HG03196 (cell line): ENCODE data around the gene HIVEP3.
A peak's percentile ranks its signal among the peaks of the same experiment; 100 is the strongest.

Experiments used
- ATAC-seq: cut with Tn5 transposase; IDR thresholded peaks from one replicate; pipeline ENCODE4 v1.9.1; 2021; ENCODE audit not compliant: unreplicated experiment

HIVEP3 gene

DNA sequence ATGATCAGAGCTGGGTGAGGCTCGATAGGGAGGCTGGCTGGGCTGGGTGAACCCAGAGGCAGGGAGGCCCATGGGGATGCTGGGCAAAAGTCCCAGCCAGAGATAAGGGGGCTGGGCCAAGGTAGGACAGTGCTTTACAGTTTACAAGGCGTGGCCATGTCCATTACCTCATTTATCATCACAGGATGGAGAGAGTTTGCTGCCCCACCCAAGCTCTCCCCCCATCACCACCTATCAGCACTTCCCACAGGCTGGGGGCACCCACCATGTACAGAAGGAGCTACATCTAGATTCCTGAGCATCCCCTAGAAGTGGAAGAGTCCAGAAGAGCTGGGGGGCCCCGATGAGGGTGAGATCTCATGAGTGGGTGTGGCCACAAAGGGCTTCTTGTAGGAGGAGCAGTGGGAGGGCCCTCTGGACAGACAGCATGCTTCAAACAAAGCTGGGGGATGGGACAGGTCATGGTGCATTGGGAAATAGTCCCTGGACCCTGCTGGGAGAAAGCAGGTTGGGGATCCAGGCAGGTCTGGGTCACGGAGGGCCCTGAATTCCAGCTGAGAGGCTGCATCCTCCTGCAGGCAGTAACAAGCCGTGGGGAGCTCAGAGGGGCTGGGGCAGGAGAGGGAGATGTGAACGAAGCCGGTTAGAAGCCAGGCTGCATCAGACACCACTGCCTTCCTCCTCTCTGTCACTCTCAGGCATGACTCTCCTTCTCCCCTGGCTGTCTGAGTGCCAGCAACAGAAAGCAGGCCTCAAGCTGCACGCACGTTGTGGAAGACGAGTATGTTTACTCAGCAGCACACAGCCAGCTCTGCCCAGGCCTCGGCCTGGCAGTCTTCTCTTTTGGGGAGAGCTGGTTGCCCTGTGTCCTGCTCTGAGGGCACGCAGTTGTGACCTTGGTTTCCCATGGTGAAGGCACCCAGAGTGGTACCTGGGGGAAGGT lies 202.3 kb downstream of the HIVEP3 start:
- no peak for ATAC-seq

DNA sequence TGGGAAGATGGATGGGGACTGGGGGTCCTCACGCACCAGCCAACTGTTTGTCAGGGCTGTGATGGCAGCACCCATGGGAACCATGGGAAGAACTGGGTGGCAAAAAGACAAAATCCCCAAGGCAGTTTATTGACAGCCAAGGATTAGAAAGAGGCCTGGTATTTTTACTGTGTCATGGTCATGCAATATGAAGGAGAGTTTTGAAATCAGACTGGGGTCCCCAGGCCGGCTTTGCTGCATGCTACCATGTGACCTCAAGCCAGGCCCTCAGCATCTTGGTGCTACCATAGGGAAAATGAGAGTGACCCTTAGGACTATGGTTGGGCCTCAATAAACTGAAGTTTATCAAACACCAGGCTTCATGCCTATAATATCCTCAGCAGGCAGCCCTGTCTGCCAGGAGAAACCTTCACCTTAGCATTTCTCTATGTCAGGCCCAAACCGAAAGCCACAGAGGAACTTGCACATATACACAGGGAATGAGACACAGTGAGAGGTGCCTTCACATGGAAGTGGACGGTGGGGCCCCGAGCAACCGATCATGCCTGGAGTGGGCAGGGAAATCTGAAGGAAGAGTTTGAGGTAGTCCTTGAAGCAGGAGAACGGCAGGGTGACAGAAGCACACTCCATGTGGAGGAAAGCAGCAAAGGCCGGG lies 203.2 kb downstream of the HIVEP3 start:
- no peak for ATAC-seq

DNA sequence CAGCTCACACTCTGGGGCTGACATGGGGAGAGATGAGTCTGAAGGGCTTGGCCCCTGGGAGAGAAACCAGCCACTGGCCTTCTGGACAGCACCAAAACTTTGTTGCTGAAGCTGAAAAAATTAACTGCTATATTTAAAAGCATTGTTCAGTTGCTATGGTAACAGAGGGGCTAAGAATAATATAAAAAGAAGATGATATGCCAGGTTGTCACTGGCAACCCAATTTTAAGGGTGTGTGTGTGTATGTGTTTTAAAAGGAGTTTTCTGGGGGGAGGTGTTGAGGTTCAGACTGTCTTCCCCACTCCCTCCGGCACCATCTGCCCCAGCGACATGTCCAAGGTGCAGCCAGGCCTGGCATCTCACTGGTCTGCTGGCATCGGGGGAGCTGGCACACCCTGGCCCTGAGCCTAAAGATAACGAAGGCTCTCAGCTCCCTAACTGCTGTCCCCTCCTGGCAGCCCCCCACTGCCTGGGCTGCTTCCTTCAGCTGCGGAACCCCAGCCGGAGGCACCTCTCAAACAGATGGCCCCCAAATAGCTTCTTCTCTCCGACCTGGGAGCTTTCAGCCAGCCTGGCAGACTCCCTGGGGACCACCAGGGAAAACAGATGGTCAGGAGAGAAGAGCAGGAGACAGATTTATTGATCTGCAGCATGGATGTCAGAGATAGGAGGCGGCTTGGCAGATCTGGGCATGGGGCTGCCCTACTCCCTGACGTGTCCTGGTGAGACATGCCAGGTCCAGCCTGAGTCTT lies 203.9 kb downstream of the HIVEP3 start:
- ATAC-seq, result no peak

DNA sequence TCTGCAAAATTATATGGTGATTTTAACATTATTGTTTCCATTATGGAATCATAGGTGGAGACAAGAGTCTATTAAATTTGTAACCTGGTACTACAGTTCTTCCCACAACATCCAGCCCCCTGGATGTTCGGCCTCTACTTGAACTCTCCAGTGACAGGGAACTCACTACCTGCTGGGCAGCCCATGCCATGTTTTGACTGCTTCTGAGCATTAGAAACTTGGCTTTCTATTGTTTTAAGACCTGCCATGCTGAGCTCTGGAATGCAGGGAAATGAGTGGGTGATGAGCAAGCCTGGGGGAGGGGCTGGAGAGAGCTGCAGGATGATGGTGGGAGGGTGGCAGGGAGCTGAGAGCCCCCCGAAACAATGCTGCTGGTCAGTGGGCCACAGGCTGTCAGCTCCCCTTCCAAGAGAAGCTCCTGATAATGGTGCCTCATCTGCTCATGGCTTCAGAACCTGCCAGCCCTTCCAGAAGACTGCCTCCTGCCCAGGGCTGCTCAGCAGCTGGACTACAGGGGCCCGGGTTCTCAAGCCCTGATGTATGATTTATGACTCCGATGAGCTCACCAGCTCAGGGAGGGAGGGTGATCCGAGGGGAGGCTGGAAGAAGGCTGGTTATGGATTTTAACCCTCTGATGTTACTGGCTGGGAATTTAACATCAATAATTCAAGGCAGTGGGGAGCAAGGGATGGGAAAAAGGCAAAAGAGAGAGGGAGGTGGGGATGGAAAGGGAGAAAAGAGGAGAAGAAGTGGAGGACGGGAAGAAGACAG lies 205.0 kb downstream of the HIVEP3 start:
- ATAC-seq, result no peak

DNA sequence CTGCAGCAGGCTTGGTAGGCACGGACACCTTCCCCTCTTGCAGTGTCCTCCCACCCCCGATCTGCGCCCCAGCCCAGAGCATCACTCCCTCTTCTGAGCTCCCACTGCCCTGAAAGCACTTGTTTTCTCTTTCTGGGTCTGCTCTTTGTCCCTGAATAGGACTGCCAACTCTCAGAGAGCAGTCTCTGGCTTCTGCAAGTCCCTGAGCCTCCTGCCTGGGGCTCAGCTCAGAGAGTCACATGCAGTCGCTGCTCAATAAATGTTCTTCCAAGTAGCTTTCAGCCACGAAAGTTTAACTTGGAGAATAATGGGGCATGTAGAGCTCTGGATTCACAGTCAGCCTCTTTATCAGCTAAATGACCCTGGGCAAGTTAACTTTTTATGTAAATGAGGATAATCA lies 205.6 kb downstream of the HIVEP3 start:
- ATAC-seq, result no peak

DNA sequence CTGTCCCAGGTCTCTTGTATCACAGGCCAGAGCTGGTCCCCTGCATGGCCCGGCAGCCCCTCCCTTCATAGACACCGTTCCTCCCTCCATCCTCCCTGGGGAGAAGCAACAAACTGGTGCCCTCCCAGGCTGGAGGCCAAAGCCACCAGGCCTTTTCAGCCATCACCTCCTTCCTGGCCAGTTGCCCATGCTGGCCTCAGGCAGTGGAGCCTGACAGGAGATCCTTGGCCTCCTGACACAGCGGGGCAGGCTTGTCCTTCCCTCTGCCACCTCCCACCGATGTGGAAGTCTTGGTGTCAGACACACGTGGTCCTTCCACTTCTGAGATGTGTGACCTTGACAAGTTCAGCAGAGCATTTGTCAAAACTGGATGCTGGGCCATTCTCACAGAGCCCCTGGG lies 206.0 kb downstream of the HIVEP3 start:
- ATAC-seq, result no peak

DNA sequence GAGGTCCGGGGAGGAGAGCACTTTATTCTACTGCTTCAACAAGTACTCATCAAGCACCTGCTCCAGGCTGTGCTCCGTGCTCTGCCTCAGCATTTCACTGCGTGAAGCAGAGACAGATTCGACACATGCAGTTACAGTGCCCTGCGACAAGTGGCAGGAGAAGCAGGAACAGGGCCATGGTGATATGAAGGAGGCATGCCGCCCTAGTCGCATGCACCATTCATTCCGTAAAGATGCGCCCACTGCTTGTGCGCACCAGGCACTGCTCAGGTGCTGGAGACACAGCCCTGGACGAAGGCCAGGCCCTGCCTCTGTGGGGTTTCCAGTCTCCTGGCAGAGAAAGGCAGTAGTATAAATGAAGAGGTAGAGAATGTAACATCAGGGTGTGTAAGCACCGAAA lies 206.6 kb downstream of the HIVEP3 start:
- no peak for ATAC-seq

DNA sequence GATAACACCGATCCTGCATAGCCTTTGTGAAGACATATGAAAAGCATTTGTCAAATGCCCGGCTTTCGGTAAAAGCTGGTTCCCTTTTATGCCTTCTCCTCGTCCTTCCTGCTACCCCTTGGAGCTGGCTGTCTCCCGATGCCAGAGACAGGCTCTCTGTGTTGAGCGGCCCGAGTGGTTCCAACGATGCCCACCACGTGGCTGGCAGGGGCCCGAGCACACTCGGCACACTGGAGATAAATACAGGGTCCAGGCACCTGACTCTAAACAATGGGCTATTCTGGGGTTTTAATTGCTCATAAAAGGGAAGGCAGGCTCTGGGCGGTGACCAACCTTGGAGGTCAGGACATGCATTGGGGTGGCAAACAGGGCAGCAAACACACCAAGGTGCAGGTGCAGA lies 207.1 kb downstream of the HIVEP3 start:
- no peak for ATAC-seq

DNA sequence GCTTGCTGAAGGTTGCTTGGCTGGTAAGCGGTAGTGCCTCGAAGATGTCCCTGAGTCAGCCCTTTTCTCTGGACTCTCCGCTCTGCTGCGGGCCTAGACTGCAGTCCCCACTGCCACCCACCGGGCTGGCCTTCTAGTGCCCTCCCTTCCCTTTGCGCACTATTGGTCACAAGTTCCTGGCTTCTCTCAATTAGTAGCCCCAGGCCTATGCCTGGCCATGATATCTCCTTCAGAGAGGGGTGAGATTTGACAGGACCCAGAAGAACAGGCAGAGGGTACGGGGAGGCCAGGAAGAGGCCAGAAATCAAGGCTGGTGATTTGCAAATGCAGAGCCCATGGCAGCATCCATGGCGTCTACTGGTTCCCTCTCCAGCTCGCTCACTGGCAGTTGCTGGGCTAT lies 207.7 kb downstream of the HIVEP3 start:
- no peak for ATAC-seq

DNA sequence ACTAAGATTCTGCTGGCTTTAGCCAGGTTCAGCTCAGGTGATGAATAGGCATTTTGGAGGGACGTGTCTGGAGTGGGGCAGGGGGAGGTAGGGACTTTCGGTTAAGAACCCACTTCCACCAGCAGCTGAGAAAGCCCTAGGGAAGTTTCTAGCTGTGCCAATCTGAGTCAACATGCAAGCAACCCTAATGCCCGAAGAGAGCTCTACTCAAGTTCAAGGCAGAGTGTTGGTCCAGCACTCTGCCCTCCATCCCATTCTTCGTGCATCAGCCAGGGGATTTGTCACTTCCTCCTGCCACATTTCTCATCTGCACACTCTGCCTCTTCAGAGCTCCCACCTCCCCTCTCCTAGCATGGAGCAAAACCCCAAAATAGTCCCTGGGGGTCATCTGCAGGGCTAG lies 208.8 kb downstream of the HIVEP3 start:
- no peak for ATAC-seq

DNA sequence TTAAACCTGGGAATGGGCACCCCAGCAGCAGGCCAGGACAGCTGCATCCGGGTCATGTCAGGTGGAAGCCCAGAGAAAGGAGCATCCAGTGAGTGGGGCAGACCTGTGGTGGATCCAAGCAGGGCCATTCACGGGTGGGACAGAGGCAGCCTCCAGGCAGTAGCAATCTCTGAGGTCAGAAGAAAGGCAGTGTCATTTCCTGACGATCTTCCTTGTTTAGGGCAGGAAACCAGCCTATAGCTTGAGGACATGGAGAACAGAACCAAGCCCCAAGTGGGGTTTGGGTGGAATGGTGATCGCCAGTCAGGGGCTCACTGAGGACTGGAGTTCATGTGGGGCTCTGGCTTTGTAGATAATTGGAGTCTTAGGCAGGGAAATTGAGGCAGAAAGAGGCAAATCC lies 209.4 kb downstream of the HIVEP3 start:
- no peak for ATAC-seq

DNA sequence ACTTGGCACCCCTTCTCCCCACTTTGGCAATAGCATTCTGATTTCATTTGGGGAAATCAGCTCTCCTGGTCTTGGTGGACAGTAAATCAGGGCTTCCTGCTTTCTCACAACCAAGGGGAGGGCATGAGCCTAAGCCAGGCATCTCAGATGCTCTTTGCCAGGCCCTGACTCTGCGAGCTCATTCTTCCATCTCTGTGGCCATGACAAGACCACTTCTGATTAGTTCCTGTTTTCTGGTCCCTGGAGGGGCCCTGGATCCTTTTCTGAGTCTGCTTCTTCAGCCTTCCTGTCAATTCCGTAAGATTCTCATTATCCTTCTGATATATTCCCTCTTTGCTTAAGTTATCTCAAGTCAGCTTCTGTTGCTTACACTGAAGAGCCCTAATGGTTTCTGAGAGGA lies 210.4 kb downstream of the HIVEP3 start:
- no peak for ATAC-seq

DNA sequence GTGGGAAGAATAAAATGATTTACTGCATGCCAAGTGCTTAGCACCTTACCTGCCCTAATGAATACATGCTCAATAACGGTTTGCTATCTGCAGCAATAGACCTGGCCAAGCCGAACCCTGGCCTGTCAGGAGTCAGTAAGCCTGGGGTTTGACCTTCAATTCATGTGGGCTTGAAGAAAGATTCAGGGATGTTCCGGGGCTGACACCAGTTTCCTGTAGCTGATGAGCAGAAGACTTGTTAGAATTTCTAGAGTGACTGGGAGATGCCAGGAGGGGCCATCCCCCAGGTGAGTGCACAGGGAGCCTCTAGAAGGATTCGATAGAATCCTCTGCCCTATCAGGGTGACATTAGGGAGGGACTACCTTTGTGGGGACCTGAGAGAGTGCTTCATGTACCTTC lies 210.9 kb downstream of the HIVEP3 start:
- no peak for ATAC-seq

DNA sequence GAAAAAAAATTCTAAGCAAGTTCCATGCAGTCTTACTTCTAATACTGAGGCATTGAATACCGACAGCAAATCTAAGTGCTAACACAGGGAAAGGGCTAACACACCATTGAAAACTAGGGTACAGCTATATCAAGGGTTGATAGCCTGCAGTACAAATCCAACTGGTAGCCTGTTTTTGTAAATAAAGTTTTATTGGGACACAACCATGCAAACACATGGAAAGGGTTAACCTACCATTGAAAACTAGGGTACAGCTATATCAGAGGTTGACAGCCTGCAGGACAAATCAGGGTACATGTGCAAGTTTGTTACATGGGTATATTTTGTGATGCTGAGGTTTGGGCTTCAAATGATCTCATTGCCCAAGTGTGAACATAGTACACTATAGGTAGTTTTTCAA lies 212.9 kb downstream of the HIVEP3 start:
- ATAC-seq, result no peak

DNA sequence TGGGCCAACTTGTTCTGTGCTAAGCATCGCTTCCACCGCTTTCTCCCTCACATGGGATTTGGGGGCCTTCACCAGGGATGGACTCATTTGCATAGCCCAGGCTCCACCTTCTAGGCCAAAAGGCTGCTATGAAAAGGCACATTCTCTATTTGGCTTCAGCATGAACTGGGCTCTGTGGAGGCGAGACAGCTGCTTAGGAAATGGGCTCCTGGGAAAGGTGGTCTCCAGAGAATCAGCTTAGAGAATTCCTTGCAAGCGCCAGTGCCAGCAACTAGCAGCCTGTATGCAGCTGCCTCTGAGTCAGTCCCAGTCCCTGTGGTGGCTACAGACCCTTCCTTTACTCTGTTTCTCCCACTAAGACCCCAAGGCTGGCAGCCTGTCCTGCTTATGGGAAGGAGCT lies 214.5 kb downstream of the HIVEP3 start:
- ATAC-seq, result no peak

DNA sequence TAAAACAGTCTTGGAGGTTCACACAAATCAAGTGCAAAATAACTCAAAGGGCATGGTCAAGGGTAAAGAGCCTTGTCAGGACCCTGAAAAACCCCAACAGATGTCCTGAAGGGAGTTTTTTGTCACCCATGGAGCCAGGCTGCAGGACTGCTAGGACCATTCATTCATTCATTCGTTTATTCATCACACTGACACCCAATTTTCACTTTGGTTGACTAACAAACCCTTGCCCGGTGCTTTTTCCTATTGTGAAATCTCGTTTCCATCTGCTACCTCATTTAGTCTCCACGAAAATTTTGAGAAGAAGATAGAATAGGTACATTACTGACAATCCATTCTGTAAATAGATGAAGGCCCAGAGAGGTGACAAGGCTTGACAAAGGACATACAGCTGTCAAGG lies 216.0 kb downstream of the HIVEP3 start:
- ATAC-seq, result no peak

DNA sequence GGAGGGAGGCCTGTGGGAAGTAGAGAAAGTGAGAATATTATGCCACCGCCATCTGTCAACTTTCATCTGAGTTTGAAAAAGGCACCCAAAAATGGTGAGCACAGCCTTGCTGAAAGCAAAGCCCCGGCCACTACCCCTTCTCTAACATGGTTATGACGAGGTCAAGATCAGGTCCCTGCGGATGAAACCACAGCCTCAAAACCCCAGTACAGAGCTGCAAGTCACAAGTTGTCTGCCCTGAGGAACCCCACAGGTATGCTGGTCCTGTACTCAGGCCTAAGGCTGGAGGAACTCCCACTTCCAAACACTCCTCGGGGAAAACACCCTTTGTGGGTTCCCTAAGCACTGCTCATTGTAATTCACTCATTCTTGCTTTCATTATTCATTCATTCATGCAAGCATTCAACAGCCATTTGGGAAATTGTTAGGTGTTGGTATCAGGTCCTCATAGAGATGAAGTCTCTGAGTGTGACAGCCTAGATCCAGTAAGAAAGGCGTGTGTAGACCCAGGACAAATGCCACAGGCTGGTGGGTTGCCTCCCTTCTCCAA lies 217.7 kb downstream of the HIVEP3 start:
- no peak for ATAC-seq

DNA sequence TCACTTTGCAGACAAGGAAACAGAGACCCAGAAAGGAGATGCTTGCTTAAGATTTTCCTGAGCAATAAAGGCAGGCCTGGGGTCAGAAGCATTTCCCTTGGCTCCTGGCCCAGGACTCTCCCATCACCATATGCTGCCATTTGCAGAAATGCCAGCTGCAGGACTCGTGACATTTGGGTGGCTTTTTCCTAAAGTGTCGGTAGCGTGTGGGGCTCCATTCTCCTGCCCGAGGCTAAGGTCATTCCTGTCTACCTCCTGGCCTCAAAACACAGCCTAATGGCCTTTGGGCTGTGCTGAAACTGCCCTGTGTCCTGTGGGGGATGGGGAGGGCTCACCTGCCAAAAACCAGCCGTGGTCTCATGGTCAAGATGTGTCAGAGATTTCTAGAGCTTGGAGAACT lies 218.1 kb downstream of the HIVEP3 start:
- ATAC-seq, result no peak

DNA sequence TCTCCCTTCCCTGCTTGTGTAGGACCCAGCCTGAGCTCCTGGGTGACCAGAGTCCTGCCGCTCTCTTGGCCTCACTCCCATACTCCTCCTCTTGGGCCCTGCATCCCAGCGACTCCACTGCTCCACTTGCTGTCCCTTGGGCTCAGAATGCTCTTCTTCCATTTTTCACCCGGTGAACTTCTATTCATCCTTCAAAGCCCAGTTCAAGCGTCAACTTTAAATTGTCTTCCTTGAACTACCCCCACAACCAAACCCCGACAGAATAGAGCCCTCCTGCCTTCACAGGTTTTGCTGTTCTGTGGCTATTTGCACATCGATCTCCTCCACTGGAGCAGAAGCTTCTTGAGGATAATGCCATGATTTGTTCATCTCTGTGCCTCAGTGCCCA lies 218.9 kb downstream of the HIVEP3 start:
- ATAC-seq, result no peak

DNA sequence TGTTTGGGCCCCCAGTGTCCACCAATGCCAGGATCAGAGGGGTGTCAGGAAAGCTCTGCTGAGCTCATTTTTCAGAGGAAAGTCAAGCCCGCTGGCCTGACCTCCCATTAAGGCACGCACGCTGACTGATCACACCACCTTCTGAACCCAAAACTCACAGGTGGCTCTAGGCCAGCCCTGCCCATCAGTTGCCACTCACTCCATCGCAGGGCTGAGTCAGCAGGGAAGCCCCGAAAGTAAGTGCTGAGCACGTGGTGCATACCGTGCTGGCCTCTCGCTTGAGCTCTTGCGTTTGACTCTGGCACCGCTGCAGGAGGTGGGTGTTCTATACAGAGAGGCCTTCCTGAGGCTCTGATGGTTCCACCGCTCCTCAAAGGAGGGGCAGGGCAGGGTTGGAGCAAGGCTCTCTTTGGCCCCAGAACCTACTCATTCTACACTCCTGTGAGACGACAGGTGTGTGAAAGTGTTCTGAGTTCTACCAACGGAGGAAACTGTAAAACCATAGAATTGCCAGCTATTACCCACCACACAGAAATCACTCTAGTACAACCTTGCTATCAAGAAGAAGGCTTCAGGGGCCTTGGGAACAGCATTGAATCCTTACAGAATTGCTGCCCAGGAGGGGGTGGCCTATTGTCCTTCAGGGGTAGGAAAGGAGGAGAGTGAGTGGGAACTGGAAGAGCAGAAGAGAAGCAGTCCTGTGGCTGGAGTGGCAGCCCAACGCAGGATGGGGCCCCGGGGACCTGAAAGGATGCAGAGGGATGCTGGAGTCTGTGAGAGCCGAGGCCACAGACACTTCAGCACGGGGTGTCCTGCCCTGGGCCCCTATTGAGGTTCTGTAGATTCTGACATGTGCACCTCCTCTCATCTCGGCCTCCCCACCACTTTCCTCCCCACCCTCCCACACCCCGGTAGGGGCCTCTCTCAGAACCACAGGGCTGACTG lies 219.5 kb downstream of the HIVEP3 start:
- peak; percentile 64 for ATAC-seq
